Measurements from ENCODE around the gene FGFRL1.

The FGFRL1 gene

DNA sequence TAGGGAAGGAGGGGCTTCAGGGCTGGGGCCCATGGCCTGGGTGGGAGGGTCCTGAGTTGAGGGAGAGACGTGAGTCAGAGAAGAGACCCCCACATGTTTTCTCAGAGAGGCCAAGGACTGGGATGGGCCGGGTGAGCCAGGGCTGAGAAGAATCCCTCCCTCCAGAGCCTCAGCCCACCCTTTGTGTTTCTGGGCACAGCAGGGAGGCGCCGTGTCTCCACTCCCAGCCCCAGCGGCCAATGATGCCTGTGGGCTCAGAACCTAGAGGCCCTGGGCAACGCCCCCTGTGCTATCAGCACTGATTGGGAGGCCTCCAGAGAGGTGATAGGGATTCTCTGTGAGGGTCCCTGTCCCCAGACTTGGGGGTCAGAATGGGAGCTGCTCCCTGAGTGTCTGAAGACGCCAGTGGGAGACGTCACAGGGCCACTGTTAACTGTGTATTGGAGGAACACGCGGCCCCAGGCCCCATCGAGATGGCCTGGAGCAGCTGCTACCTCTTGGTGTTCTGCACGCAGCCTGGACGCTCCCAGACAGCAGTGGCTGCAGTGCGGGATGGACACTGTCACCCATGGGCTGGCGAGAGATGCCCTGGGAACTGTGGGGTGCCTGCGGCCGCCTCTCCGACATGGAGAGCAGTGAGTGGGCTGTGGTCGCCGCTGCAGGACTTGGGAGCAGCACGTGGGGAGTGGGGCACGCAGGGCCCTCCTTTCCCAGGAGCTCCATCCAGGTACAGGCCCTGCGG, 8.5 kb downstream of the FGFRL1 start:
- TF ChIP-seq EZH2 (IDR thresholded peaks at IDR 0.05) (no peak), FOXP2 (optimal IDR thresholded peaks at IDR 0.05; ENCODE audit: control extremely low read depth, extremely low read length, insufficient read depth) (no peak), POLR2AphosphoS5 (IDR thresholded peaks at IDR 0.05; ENCODE audit: borderline replicate concordance, low read depth, low read length) (no peak)
- Histone ChIP-seq H3K4me3 (no peak overlapping the region), H3K27ac (no peak overlapping the region), H3K9me3 (ENCODE audit: low read depth, low read length) (no peaks in the 10 kb centered on the region), H3K36me3 (ENCODE audit: insufficient read depth, low read length) (no peaks in the 10 kb centered on the region), H3K9ac (ENCODE audit: insufficient read length) (no peak overlapping the region)
- DNase-seq (ENCODE audit: low read depth, low spot score): no peak

DNA sequence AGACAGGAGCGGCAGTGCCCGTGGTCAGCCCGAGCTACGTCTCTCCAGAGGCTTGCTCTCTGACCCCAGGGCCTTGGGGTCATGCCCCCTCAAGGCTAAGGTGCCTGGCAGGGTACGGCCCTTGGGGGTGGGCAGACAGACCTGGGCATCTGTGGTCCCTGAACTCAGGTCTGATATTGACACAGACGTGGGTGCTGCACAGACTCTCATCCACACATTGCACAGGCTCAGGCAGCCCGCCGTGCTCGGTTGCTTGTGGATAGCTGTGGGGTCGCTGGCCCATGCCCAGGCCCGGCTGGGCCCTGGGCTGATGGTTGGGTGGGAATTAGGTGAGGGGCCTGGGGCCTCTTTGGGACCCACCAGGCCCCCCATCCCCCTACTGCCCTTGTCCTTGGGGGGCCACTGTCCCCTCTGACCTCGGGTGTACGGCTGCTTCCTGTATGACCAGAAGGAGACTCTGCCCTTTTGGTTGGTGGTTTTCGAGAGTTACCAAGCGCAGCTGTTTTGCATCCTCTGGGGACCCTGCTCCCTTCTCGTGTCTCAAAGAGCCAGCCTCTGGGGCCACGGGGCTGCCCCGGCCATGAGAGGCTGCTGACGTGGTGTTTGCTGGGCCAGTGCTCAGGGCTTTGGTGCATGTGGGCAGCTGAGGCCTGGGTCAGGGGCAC, 10.1 kb downstream of the FGFRL1 start:
- H3K36me3 ChIP-seq (ENCODE audit: insufficient read depth, low read length): peaks cover 5% of the 10 kb centered on the region; the same call in 1 of the 2 replicates
- no peaks in the 10 kb centered on the region for H3K9me3 ChIP-seq (ENCODE audit: low read depth, low read length)
- no peak overlapping the region for H3K27ac ChIP-seq
- H3K4me3 ChIP-seq: no peak overlapping the region
- no peak overlapping the region for H3K9ac ChIP-seq (ENCODE audit: insufficient read length)
- DNase-seq (ENCODE audit: low read depth, low spot score): no peak
- TF ChIP-seq POLR2AphosphoS5 (IDR thresholded peaks at IDR 0.05; ENCODE audit: borderline replicate concordance, low read depth, low read length) (no peak), EZH2 (IDR thresholded peaks at IDR 0.05) (no peak), FOXP2 (optimal IDR thresholded peaks at IDR 0.05; ENCODE audit: control extremely low read depth, extremely low read length, insufficient read depth) (no peak)

DNA sequence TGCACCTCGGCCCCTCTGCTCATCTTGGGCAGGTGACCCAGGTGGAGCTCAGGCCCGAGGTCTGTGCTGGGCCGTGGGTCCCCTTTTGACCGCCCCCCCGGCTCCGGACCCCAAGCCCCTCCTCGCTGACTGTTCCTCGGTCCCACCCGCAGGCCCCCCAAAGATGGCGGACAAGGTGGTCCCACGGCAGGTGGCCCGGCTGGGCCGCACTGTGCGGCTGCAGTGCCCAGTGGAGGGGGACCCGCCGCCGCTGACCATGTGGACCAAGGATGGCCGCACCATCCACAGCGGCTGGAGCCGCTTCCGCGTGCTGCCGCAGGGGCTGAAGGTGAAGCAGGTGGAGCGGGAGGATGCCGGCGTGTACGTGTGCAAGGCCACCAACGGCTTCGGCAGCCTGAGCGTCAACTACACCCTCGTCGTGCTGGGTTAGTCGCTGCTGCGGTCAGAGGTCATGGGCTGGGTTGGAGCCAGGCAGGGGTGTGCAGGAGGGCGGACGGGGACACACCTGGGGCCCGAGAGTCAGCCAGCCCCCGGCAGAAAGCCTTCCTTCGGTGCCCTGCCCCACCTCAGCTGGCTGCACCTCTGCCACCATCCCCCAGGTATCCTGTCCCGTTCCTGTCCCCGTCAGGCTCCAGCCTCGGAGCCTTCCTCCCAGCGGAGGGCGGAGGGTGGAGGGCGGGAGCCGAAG, 10.8 kb downstream of the FGFRL1 start:
- no peak for DNase-seq (ENCODE audit: low read depth, low spot score)
- no peak overlapping the region for H3K9ac ChIP-seq (ENCODE audit: insufficient read length)
- H3K27ac ChIP-seq: no peak overlapping the region
- no peak for TF ChIP-seq FOXP2 (optimal IDR thresholded peaks at IDR 0.05; ENCODE audit: control extremely low read depth, extremely low read length, insufficient read depth)
- TF ChIP-seq POLR2AphosphoS5 (IDR thresholded peaks at IDR 0.05; ENCODE audit: borderline replicate concordance, low read depth, low read length): no peak
- TF ChIP-seq EZH2 (IDR thresholded peaks at IDR 0.05): no peak
- no peak overlapping the region for H3K4me3 ChIP-seq
- H3K9me3 ChIP-seq (ENCODE audit: low read depth, low read length): no peaks in the 10 kb centered on the region
- peaks cover 5% of the 10 kb centered on the region; the same call in 1 of the 2 replicates for H3K36me3 ChIP-seq (ENCODE audit: insufficient read depth, low read length)

DNA sequence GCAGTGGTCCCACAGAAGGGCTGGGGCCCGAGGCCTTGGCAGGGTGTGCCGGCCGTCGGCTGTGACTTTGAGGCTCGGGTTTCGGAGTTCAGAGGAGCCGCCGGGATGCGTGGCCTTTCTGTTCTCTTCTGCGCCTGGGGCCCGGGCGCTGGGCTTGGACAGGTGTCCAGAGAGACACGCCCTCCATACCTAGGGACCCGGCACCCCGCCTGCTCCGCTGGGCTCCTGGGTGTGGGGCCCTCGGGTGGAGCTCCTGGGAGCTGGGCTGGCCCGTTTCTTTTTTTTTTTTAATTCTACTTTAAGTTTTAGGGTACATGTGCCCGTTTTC, 11.3 kb downstream of the FGFRL1 start:
- Histone ChIP-seq H3K9me3 (ENCODE audit: low read depth, low read length) (no peaks in the 10 kb centered on the region), H3K4me3 (no peak overlapping the region), H3K27ac (no peak overlapping the region), H3K9ac (ENCODE audit: insufficient read length) (no peak overlapping the region), H3K36me3 (ENCODE audit: insufficient read depth, low read length) (peaks cover 5% of the 10 kb centered on the region; the same call in 1 of the 2 replicates)
- no peak for DNase-seq (ENCODE audit: low read depth, low spot score)
- TF ChIP-seq FOXP2 (optimal IDR thresholded peaks at IDR 0.05; ENCODE audit: control extremely low read depth, extremely low read length, insufficient read depth): no peak
- TF ChIP-seq POLR2AphosphoS5 (IDR thresholded peaks at IDR 0.05; ENCODE audit: borderline replicate concordance, low read depth, low read length): no peak
- TF ChIP-seq EZH2 (IDR thresholded peaks at IDR 0.05): no peak

DNA sequence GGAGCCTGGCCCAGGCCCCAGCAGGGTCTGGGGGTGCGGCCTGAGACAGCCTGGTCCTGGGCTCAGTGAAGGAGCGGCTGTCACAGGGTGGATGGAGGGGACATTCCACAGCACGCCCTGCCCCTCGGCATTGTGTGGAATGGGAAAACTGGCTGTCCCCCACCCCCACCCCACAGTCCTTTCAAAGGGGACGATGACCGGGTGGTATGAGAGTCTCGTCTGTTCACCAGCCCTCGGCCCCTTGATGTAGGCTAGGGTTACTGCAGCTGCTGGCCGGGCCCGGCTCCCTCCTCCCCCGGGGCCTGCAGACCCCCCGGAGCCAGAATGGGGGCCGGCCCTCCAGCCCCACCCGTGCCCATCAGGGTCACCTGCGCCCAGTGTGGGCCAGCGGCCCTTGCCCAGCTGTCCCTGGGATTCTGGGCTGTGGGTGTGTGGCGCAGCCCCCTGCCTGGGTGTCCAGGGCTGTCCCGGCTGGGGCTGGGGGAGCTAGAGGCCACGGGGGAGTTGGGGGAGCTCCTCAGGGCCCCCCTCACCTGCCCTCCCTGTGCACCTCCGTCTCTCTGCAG, 11.7 kb downstream of the FGFRL1 start:
- Histone ChIP-seq H3K9ac (ENCODE audit: insufficient read length) (no peak overlapping the region), H3K4me3 (no peak overlapping the region), H3K9me3 (ENCODE audit: low read depth, low read length) (no peaks in the 10 kb centered on the region), H3K27ac (no peak overlapping the region), H3K36me3 (ENCODE audit: insufficient read depth, low read length) (peaks cover 5% of the 10 kb centered on the region; the same call in 1 of the 2 replicates)
- DNase-seq (ENCODE audit: low read depth, low spot score): no peak
- TF ChIP-seq FOXP2 (optimal IDR thresholded peaks at IDR 0.05; ENCODE audit: control extremely low read depth, extremely low read length, insufficient read depth) (no peak), EZH2 (IDR thresholded peaks at IDR 0.05) (no peak)

DNA sequence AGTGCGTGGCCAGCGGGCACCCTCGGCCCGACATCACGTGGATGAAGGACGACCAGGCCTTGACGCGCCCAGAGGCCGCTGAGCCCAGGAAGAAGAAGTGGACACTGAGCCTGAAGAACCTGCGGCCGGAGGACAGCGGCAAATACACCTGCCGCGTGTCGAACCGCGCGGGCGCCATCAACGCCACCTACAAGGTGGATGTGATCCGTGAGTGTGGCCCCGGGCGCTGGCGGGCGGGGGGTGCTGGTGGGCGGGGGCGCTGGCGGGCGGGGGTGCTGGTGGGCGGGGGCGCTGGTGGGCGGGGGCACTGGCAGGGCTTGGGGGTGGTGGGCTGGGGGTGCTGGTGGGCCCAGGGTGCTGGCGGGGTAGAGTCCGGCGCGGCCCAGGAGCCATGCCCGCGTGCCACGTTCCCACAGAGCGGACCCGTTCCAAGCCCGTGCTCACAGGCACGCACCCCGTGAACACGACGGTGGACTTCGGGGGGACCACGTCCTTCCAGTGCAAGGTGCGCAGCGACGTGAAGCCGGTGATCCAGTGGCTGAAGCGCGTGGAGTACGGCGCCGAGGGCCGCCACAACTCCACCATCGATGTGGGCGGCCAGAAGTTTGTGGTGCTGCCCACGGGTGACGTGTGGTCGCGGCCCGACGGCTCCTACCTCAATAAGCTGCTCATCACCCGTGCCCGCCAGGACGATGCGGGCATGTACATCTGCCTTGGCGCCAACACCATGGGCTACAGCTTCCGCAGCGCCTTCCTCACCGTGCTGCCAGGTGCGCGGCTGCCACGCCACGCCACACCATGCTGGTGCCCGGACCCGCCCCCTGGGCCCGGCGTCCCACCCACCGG, 12.7 kb downstream of the FGFRL1 start:
- no peaks in the 10 kb centered on the region for H3K9me3 ChIP-seq (ENCODE audit: low read depth, low read length)
- no peak for DNase-seq (ENCODE audit: low read depth, low spot score)
- peaks cover 5% of the 10 kb centered on the region; the same call in 1 of the 2 replicates for H3K36me3 ChIP-seq (ENCODE audit: insufficient read depth, low read length)
- TF ChIP-seq EZH2 (IDR thresholded peaks at IDR 0.05) (no peak), FOXP2 (optimal IDR thresholded peaks at IDR 0.05; ENCODE audit: control extremely low read depth, extremely low read length, insufficient read depth) (no peak), POLR2AphosphoS5 (IDR thresholded peaks at IDR 0.05; ENCODE audit: borderline replicate concordance, low read depth, low read length) (no peak)
- H3K27ac ChIP-seq: no peak overlapping the region
- H3K4me3 ChIP-seq: no peak overlapping the region
- H3K9ac ChIP-seq (ENCODE audit: insufficient read length): no peak overlapping the region

DNA sequence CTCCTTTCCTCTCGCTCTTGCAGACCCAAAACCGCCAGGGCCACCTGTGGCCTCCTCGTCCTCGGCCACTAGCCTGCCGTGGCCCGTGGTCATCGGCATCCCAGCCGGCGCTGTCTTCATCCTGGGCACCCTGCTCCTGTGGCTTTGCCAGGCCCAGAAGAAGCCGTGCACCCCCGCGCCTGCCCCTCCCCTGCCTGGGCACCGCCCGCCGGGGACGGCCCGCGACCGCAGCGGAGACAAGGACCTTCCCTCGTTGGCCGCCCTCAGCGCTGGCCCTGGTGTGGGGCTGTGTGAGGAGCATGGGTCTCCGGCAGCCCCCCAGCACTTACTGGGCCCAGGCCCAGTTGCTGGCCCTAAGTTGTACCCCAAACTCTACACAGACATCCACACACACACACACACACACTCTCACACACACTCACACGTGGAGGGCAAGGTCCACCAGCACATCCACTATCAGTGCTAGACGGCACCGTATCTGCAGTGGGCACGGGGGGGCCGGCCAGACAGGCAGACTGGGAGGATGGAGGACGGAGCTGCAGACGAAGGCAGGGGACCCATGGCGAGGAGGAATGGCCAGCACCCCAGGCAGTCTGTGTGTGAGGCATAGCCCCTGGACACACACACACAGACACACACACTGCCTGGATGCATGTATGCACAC, 13.6 kb downstream of the FGFRL1 start:
- Histone ChIP-seq H3K27ac (no peak overlapping the region), H3K36me3 (ENCODE audit: insufficient read depth, low read length) (peaks cover 5% of the 10 kb centered on the region; the same call in 1 of the 2 replicates), H3K9me3 (ENCODE audit: low read depth, low read length) (no peaks in the 10 kb centered on the region), H3K4me3 (no peak overlapping the region), H3K9ac (ENCODE audit: insufficient read length) (no peak overlapping the region)
- no peak for DNase-seq (ENCODE audit: low read depth, low spot score)
- TF ChIP-seq POLR2AphosphoS5 (IDR thresholded peaks at IDR 0.05; ENCODE audit: borderline replicate concordance, low read depth, low read length): no peak
- TF ChIP-seq FOXP2 (optimal IDR thresholded peaks at IDR 0.05; ENCODE audit: control extremely low read depth, extremely low read length, insufficient read depth): no peak
- no peak for TF ChIP-seq EZH2 (IDR thresholded peaks at IDR 0.05)

All from SK-N-MC (cell line).